ENCODE results near the gene FPR1.

- TF ChIP-seq, protein P1, sequence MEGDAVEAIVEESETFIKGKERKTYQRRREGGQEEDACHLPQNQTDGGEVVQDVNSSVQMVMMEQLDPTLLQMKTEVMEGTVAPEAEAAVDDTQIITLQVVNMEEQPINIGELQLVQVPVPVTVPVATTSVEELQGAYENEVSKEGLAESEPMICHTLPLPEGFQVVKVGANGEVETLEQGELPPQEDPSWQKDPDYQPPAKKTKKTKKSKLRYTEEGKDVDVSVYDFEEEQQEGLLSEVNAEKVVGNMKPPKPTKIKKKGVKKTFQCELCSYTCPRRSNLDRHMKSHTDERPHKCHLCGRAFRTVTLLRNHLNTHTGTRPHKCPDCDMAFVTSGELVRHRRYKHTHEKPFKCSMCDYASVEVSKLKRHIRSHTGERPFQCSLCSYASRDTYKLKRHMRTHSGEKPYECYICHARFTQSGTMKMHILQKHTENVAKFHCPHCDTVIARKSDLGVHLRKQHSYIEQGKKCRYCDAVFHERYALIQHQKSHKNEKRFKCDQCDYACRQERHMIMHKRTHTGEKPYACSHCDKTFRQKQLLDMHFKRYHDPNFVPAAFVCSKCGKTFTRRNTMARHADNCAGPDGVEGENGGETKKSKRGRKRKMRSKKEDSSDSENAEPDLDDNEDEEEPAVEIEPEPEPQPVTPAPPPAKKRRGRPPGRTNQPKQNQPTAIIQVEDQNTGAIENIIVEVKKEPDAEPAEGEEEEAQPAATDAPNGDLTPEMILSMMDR (IDR thresholded peaks at IDR 0.05; ENCODE audit: insufficient read depth, low read depth, low read length) = no peak
- TF ChIP-seq EZH2 (IDR thresholded peaks at IDR 0.05; ENCODE audit: insufficient read depth, low read length) = no peak
Measured at GRCh38 chr19:51771376-51772130, 19.9 kb upstream of the FPR1 start.
